HEK293T (cell line): ENCODE results near the gene RABL2B.
"Not testable (repeated sequence)": the region's sequence is repeated elsewhere in the genome, so short reads cannot be mapped to it uniquely, and the experiment has no call there.

Source experiments
- CTCF ChIA-PET: fragments of 350-600 bp; formaldehyde crosslinking; extraction: SDS; loops from one replicate; lab custom pipeline; 2021; ENCODE audit warnings: antibody characterized with exemption, inconsistent platforms; lab: Yijun Ruan, JAX
- POLR2A ChIA-PET: fragments of 350-600 bp; formaldehyde crosslinking; extraction: SDS; loops from one replicate; lab custom pipeline; 2020; ENCODE audit warnings: antibody characterized with exemption, inconsistent platforms; lab: Yijun Ruan, JAX
- DNase-seq: peaks from one replicate; pipeline ENCODE4 v3.0.0; 2012; ENCODE audit warnings: mixed read lengths; ENCODE audit errors: extremely low spot score
- L3MBTL2 ChIP-seq: fragments of 450-650 bp; conservative IDR thresholded peaks from 2 replicates; pipeline ENCODE4 v1.6.1; 2016; ENCODE audit warnings: mild to moderate bottlenecking

The RABL2B gene

DNA sequence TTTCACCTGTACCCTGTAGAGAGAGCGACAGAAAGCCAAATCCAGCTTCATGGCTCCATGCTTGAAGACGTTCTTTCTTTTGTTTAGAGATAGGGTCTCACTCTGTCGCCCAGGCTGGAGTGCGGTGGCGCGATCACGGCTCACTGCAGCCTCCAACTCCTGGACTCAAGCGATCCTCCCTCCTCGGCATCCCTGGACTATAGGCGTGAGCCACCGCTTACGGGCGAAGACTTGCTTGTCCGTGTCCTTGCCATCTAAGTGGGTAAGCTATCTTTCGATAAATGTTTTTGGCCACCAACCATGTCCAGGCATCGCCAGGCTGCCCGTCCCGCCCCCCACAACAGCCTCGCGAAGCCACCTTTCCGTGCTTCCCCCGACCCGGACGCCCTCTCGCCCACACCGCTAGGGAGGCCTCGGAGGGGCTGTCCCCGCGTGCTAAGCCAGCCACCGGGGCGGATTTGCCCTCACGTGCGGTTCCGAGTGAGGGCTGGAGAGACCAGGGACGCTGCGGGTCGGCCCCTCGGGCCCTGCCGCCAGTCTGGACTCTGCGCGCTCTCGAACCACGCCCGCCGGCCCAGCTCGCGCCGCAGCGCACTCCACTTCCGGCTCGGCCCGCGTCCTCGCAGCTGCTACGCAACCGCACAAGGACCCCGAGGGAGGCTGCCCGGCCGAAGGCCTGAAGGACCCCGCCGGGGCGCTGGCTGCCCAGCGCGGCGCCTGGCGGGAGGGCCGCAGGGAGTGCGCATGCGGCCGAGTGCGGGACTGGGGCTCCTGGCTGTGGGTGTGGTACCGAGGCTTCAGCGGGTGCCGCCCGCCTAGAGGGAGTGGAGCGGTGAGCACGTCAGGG lies at the start of gene RABL2B:
Gene RABL2B (minus strand): TSS at position 604 of the 847 bp plus-strand sequence. CDS start 1,342 bp downstream, outside the sequence.
- CTCF ChIA-PET, POLR2A ChIA-PET: not testable (repeated sequence)
- peak; percentile 86 for DNase-seq

DNA sequence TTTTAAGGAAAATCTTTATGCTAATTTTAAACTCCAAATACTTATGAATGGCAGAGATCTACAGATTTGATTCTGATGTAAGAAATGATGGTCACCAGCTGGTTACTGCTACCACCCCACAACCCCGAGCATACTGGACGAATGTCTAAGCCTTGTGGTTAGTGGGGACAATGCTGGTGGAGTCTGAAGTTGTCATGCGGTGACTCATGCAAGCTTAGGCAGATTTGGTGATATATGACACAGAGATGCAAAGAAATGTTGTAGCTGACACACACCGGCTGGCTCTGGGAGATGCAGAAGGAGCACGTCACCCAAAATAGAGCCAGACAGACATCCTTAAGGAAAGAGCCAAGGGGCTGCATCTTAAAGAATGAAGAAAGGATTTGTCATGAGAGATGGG lies 3.5 kb upstream of the RABL2B start:
- CTCF ChIA-PET, DNase-seq, POLR2A ChIA-PET: not testable (repeated sequence)

DNA sequence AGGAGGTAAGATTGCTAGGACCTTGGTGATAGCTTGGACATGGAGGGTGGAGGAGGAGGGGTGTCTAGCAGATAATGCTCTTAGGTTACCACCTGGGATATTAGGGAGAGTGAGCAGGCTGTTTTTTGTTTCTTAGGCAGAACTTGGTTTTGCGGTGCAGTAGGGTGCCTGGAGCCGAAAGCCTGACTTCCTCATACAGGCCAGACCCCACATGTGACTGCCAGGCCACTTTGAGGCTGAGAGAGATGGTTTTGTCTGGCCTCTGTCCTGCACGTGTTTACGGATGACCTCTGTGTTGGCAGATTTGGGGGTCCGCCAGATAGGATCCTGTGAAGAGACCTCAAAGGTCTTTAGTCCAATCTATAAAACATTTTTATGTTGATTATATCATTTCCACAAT lies 1.9 kb upstream of the RABL2B start:
- POLR2A ChIA-PET, CTCF ChIA-PET, DNase-seq: not testable (repeated sequence)

DNA sequence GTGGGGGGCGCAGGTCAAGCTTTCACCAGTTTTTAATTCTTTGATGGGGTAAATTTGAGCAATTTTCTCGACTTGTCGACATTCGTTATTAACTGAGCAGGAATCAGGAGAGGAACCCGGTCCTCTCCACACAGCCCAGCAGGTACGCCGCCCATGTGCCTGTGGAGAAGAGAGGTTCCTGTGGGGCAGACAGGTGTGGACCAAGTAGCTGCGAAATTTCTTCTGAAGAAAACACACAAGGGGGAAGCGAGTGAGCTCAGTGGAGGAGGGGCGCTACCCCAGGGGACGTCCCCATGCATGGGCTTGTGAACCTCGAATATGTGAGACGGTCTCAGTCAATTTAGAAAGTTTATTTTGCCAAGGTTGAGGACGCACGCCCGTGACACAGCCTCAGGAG lies 442 bp upstream of the RABL2B start:
- POLR2A ChIA-PET, CTCF ChIA-PET: not testable (repeated sequence)

DNA sequence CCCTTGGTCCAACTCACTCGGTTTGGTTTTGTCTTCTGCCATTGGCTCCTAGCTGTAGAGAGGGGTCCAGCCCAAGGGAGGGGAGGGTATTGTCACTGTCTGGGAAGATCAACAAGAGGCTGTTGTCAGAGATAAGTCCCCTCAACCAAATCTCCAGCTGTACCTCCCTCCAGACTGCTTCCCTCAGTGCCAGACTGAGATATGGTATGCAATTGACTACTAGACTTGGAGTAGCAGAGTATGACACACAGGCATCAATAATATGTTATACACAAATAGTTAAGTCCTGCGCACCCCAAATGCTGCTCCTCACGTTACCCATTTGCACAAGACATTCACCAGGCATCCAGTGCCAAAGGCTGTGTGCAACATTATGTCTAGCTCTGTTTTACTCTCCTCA lies 1.2 kb downstream of the RABL2B start:
- POLR2A ChIA-PET, CTCF ChIA-PET, DNase-seq: not testable (repeated sequence)

More for the DNA sequence above, 442 bp upstream of the RABL2B start:
- DNase-seq = not testable (repeated sequence)

DNA sequence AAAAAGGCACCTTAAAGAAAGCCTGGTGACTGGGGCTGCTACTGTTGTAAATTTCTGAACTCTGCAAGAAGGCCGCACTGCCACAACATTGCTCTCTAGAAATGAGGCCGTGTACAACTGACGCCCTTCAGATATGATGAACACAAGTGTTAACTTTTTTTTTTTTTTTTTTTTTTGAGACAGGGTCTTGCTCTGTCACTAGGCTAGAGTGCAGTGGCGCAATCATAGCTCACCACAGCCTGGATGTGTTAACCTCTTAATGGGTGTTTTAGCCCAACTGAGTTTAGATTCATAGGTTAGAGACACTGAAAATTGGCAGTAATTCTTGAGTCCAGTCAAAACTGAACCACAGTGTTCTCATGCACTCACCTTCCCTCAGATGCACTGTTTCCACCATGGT lies 3.2 kb downstream of the RABL2B start:
- CTCF ChIA-PET = not testable (repeated sequence)

DNA sequence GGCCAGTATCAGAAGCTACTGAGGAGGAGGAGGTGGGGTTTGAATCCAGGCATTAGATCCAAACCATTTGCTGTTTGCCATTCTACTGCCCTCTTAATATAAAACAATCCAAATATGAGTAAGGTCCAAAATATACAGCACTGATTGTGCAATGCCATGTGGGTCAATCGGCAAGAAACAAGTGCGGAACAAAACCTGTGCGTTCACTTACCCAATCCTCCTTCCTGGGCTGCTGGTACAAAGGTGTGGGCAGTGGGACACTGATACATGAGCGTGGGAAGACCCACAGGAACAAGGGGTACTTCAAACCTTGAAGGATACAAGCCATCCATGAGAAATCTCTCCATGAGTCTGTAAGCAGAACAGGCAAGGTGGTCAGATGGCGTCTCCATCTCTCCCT lies 5.8 kb downstream of the RABL2B start:
- CTCF ChIA-PET, POLR2A ChIA-PET, DNase-seq: not testable (repeated sequence)

More for the DNA sequence above, 3.2 kb downstream of the RABL2B start:
- POLR2A ChIA-PET, DNase-seq: not testable (repeated sequence)

DNA sequence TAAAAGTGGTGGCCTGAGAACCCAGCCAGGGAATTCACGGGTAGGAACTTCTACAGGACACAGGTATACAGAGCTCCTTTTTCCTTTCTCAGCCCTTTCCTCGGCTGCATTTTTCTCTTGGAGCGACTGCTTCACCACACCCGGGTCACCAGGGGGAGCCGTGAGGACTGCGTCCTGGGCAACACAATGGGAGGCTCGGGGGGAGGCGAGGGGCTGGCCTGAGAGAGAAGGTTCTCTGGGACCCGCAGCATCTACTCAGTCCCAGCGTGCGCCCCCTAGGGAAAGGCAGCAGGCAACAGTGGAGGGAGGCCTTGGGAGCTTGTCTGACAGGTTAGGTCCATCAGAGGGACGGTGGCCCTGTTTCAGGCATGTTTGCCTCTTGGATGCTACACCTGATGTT lies 8.3 kb downstream of the RABL2B start:
- peak; percentile 66 for DNase-seq
- CTCF ChIA-PET = interaction anchor here (0.5 to 1.2 kb wide), 7 partner anchors 15 to 481 kb away, joined by 3 to 8 read pairs (median 3); no protein-coding TSS in a partner anchor

DNA sequence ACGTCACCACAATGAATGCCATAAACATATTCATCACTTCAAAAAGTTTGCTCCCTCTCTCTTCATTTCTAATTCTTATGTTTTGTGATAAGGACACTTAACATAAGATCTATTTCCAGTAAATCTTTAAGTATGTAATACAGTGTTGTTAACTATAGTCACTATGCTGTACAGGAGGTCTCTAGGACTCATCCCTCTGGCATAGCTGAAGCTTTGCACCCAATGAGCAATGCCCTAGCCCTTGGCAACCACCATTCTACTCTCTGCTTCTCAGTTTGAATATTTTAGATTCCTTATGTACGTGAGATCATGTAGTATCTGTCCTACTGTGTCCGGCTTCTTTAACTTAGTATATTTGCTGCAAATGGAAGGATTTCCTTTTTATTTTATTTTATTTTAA lies 19.1 kb downstream of the RABL2B start:
- POLR2A ChIA-PET, CTCF ChIA-PET: not testable (repeated sequence)

More for the DNA sequence above, 8.3 kb downstream of the RABL2B start:
- POLR2A ChIA-PET = not testable (repeated sequence)

DNA sequence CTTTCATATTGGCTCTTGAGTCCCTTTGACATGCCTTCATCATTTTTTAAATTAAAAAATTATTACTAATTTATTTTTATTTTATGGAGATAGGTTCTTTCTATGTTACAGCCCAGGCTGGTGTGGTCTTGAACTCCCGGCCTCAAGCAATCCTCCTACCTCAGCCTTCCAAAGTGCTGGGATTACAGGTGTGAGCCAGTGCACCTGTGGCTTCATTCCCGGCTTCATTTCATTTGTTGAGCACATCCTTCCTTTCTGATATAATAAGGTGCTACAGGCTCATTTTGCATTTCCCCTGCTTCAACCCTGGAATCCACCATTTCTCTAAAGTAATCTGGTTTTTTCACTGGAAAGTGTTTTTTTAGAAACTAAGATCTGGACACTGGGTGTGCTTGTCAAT lies 21.6 kb downstream of the RABL2B start:
- CTCF ChIA-PET, POLR2A ChIA-PET, DNase-seq: not testable (repeated sequence)

More for the DNA sequence above, 19.1 kb downstream of the RABL2B start:
- not testable (repeated sequence) for DNase-seq

DNA sequence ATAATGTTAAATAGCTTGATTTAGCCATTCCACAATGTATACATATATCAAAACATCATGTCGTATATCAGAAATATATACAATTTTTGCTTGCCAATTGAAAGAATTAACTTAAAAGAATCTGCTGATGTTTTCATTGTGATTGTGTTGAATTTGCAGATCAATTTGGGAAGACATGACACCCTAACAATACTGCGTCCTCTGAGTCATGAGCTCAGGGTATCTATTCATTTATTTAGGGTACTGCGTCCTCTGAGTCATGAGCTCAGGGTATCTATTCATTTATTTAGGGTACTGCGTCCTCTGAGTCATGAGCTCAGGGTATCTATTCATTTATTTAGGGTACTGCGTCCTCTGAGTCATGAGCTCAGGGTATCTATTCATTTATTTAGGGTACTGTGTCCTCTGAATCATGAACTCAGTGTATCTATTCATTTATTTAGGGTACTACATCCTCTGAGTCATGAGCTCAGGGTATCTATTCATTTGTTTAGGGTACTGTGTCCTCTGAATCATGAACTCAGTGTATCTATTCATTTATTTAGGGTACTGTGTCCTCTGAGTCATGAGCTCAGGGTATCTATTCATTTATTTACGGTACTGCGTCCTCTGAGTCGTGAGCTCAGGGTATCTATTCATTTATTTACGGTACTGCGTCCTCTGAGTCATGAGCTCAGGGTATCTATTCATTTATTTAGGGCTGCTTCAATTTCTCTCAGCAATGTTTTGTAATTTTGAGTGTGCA lies 23.7 kb downstream of the RABL2B start:
- POLR2A ChIA-PET, DNase-seq: not testable (repeated sequence)
- CTCF ChIA-PET = interaction anchor here (1.6 kb wide), 1 partner anchor 15 kb away, joined by 8 read pairs; no protein-coding TSS in a partner anchor

DNA sequence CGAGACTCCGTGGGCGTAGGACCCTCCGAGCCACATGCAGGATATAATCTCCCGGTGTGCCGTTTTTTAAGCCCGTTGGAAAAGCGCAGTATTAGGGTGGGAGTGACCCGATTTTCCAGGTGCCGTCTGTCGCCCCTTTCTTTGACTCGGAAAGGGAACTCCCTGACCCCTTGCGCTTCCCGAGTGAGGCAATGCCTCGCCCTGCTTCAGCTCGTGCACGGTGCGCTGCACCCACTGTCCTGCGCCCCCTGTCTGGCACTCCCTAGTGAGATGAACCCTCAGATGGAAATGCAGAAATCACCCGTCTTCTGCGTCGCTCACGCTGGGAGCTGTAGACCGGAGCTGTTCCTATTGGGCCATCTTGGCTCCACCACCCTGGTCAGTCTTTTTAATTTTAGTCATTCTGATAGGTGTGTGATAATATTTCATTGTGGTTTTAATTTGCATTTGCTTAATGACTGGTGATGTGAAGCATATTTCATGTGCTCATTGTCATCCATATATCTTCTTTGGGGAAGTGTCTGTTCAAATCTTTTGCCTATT lies 26.4 kb downstream of the RABL2B start:
- DNase-seq, POLR2A ChIA-PET, CTCF ChIA-PET: not testable (repeated sequence)
- TF ChIP-seq L3MBTL2 = 0 out of 2 replicates have a peak, but pooled peaks have one; percentile 42

DNA sequence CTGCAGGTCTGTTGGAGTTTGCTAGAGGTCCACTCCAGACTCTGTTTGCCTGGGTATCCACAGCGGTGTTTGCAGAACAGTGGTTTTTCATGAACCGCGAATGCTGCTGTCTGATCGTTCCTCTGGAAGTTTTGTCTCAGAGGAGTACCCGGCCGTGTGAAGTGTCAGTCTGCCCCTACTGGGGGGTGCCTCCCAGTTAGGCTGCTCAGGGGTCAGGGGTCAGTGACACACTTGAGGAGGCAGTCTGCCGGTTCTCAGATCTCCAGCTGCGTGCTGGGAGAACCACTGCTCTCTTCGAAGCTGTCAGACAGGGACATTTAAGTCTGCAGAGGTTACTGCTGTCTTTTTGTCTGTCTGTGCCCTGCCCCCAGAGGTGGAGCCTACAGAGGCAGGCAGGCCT lies 27.0 kb downstream of the RABL2B start:
- CTCF ChIA-PET, DNase-seq, POLR2A ChIA-PET: not testable (repeated sequence)

DNA sequence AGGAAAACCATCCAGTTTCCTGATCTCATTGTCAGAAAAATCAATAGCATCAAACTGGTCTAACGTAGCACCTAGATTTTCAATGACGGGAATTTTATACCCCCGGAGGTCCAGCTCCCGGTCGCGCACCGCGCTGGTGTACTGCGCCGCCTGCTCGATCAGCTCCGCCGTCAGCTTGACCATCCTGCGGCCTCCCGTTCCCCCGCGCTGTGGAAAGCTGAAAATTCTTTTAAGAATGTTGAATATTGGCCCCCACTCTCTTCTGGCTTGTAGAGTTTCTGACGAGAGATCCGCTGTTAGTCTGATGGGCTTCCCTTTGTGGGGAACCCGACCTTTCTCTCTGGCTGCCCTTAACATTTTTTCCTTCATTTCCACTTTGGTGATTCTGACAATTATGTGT lies 28.2 kb downstream of the RABL2B start:
- CTCF ChIA-PET = interaction anchor here (0.6 kb wide), 1 partner anchor 55 kb away, joined by 3 read pairs; no protein-coding TSS in a partner anchor
- POLR2A ChIA-PET, DNase-seq: not testable (repeated sequence)

DNA sequence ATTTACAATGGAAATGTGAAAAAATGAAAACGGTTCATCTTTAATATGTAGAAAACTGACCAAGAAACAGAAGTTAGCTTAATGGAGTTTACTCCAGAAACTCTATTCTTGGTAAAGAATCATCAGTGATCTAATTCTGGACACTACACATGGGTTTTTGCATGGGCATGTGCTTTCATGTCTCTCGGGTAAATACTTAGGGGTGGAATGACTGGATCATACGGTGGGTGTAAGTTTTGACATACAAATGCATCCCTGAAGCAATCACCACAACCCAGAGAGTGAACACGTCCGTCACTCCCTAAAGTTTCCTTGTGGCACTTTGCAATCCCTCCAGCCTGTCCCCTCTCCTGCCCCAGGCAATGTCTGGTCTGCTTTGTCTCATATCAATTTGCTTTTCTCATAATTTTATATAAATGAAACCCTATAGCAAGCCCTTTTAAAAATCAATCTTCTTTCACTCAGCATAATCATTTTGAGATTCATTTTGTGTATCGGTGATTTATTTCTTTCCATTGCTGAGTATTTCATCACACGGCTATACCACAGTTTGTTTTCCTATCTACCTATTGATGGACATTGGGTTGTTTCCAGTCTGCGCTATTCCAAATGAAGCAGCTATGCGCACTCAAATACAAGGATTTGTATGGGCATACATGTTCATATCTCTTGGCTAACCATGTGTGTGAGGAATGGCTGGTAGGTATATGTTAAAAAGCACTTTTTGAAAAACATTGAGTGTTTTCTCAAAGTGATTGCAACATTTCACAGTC lies 33.9 kb downstream of the RABL2B start:
- CTCF ChIA-PET, DNase-seq, POLR2A ChIA-PET: not testable (repeated sequence)

DNA sequence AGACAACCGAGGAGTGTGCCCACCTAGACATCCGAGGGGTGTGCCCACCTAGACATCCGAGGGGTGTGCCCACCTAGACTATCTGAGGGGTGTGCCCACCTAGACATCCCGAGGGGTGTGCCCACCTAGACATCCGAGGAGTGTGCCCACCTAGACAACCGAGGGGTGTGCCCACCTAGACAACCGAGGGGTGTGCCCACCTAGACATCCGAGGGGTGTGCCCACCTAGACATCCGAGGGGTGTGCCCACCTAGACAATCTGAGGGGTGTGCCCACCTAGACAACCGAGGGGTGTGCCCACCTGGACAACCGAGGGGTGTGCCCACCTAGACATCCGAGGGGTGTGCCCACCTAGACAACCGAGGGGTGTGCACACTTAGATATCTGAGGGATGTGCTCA lies 34.8 kb downstream of the RABL2B start:
- CTCF ChIA-PET, DNase-seq, POLR2A ChIA-PET: not testable (repeated sequence)

DNA sequence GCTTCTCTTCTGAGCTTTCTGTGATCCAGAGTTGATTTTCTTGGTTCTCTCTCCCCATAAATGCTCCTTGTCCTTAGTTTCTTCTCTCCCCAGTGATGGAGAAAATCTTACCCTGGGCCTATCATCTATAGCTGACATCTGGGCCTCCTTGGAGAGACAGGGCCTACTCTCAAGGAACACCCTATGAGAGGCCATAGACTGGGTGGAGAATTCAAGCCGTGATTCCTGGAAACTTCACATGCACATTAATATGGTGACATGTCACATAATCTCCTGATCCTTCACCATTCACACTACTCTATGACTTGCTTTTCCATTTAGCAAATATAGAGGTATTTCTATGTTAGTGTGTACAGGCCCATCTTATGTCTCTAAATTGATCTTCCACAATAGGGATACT lies 35.9 kb downstream of the RABL2B start:
- DNase-seq, POLR2A ChIA-PET: not testable (repeated sequence)
- CTCF ChIA-PET = interaction anchor here (0.8 kb wide), 1 partner anchor 16 kb away, joined by 3 read pairs; no protein-coding TSS in a partner anchor
